ENCODE results near the gene GLI3. TPM values are rescaled to one million over a fixed set of nuclear protein-coding genes. Genes with fewer than 3 reads are reported as not detected.

The GLI3 gene
- total RNA-seq, 1 experiment from 2014 or later, result 4.4 TPM

- peak; percentile 36 for DNase-seq (ENCODE audit: low read depth)
Measured at GRCh38 chr7:41930538-41931262, 306.3 kb downstream of the GLI3 start.

GRCh38 chr7:41928781-41929180 lies 308.2 kb downstream of the GLI3 start:
- no peak for DNase-seq (ENCODE audit: low read depth)

GRCh38 chr7:41928166-41928565 lies 308.8 kb downstream of the GLI3 start:
- DNase-seq (ENCODE audit: low read depth), result no peak

- no peak for DNase-seq (ENCODE audit: low read depth)
Measured at GRCh38 chr7:41927380-41927779, 309.6 kb downstream of the GLI3 start.

GRCh38 chr7:41925946-41926345 lies 311.1 kb downstream of the GLI3 start:
- no peak for DNase-seq (ENCODE audit: low read depth)

- no peak for DNase-seq (ENCODE audit: low read depth)
Measured at GRCh38 chr7:41924796-41925195, 312.2 kb downstream of the GLI3 start.

- no peak for DNase-seq (ENCODE audit: low read depth)
Measured at GRCh38 chr7:41922373-41922772, 314.6 kb downstream of the GLI3 start.

GRCh38 chr7:41921453-41921981 lies 315.5 kb downstream of the GLI3 start:
- peak; percentile 62 for DNase-seq (ENCODE audit: low read depth)

- DNase-seq (ENCODE audit: low read depth), result peak; percentile 85
Measured at GRCh38 chr7:41918597-41918996, 318.4 kb downstream of the GLI3 start.

GRCh38 chr7:41916450-41916927 lies 320.5 kb downstream of the GLI3 start:
- peak; percentile 99 for DNase-seq (ENCODE audit: low read depth)

GRCh38 chr7:41915871-41916270 lies 321.1 kb downstream of the GLI3 start:
- peak; percentile 63 for DNase-seq (ENCODE audit: low read depth)

GRCh38 chr7:41912851-41913567 lies 324.0 kb downstream of the GLI3 start:
- no peak for DNase-seq (ENCODE audit: low read depth)

- DNase-seq (ENCODE audit: low read depth), result no peak
Measured at GRCh38 chr7:41912426-41912825, 324.6 kb downstream of the GLI3 start.

GRCh38 chr7:41911792-41912191 lies 325.2 kb downstream of the GLI3 start:
- peak; percentile 31 for DNase-seq (ENCODE audit: low read depth)
